ENCODE data around the gene SLC6A6. TPM values are rescaled to one million over a fixed set of nuclear protein-coding genes. Genes with fewer than 3 reads are reported as not detected.

The SLC6A6 gene
- total RNA-seq, 1 donor from 2014 or later, result 5.7 TPM

DNA sequence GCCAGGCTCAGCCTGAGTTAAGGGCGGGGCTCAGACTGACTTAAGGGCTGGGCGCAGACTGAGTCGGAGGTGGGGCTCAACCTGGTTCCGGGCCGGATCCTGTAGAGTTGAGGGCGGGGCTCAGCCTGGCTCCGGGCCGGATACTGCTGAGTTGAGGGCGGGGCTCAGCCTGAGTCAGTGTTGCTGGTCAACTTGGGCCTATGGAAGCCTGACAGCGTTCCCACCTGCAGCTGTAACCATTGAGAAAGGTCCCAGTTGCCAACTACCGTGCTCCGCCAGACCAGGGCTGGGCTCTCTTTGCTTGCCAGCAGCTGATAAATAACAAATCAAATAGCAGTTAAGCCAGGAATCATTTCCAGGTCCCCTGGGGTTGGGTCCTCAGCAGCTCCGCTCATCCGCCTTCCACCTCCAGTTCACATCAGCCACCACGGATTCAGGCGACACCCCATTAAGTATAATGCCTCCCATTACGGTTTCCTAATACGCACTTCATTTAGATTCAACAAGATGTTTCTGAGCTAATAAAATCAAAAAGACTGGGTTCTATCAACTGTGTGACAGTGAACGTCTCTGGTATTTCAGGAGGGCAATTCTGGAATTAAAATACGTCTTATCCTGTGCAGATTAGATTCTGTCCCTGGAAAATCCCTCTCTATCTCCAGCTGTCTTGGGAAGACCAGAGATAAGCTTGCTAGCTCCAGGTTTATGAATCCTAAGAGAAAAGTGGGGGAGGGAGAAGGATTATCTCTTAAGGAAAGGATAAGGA lies 130.5 kb downstream of the SLC6A6 start:
- peaks cover 60 to 69% (median 67%) of the 10 kb centered on the region in 3 donors for H3K4me1 ChIP-seq (ENCODE audit: control insufficient read depth in 3 of 3, insufficient read depth in 3 of 3, low read length in 3 of 3)
- H3K36me3 ChIP-seq (ENCODE audit: control insufficient read depth in 3 of 3, insufficient read depth in 3 of 3, low read length in 3 of 3), result peaks cover 3 to 8% (median 4%) of the 10 kb centered on the region in 3 donors
- peak overlapping the region in 2 of 3 donors; percentile 28 to 46 for H3K9ac ChIP-seq (ENCODE audit: low read depth in 1 of 3, low read length in 3 of 3)
- H3K9me3 ChIP-seq (ENCODE audit: control insufficient read depth in 3 of 3, low read length in 3 of 3), result no peaks in the 10 kb centered on the region
- H3K27ac ChIP-seq (ENCODE audit: low read depth, low read length), result peak overlapping the region; percentile 92
- no peaks in the 10 kb centered on the region for H3K27me3 ChIP-seq (ENCODE audit: control insufficient read depth in 3 of 3, insufficient read depth in 3 of 3, low read length in 3 of 3)
- no peak overlapping the region for H3K4me3 ChIP-seq (ENCODE audit: low read length in 3 of 3)

DNA sequence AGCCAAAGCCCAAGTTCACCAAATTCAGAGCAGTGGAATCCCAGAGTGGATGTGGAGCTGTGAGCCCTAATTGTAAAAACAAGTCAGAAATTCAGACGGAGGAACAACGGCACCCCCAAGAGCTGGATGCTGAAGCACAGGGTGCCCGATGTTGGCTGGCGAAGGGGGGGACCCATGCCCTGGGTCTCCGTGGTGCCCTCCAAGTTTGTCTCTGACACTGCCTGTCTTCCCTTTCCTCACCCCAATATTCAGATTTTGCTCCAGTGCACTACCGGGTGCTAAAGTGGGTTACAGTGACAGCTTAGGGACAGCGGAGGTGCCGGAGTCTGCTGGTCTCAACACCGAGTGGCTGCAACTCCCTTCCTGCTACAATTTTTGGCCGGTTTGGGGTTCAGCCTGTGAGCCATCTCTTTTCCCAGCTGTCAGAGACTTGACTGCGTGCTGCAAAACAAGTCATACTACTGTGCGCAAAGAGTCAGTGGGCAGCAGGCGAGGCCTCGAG lies 131.1 kb downstream of the SLC6A6 start:
- Histone ChIP-seq H3K36me3 (ENCODE audit: control insufficient read depth in 3 of 3, insufficient read depth in 3 of 3, low read length in 3 of 3) (peaks cover 3 to 10% (median 6%) of the 10 kb centered on the region in 3 donors), H3K27ac (ENCODE audit: low read depth, low read length) (peak overlapping the region; percentile 92), H3K4me1 (ENCODE audit: control insufficient read depth in 3 of 3, insufficient read depth in 3 of 3, low read length in 3 of 3) (peaks cover 64 to 75% (median 73%) of the 10 kb centered on the region in 3 donors), H3K9me3 (ENCODE audit: control insufficient read depth in 3 of 3, low read length in 3 of 3) (no peaks in the 10 kb centered on the region), H3K9ac (ENCODE audit: low read depth in 1 of 3, low read length in 3 of 3) (peak overlapping the region; percentile 17 to 46 (median 40)), H3K27me3 (ENCODE audit: control insufficient read depth in 3 of 3, insufficient read depth in 3 of 3, low read length in 3 of 3) (no peaks in the 10 kb centered on the region), H3K4me3 (ENCODE audit: low read length in 3 of 3) (peak overlapping the region in 1 of 3 donors; percentile 17)

DNA sequence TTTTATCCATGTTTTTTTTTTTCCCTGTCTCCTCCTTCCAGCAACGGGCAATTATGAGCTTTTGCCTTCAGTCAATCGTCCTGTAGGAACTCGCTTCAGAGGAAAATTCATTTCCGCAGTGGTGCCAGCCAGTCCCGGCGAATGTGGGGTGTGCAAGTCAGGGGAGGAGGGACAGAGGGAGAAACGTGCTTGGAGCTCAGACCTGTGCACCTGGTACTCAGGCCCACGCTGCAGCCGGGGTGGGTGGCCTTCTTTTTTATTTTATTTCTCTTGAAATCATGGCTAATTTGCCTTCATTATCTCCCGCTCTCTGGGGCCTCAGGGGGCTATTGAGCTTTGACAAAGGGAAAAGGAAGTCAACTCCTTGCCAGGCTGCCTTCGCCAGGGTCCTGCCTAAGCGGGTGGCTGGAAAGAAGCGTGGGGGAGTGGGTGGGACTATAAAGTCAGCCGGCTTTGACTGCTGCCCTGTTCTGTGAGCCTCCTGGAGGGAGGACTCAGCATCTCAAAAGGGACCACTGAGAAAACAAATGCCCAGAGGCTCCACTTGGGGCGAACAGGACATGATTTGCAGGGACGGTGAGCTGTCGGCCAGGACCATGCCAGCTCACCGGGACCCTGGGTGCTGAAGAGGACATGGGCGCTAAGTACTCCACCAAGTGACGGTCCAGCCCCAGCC lies 132.2 kb downstream of the SLC6A6 start:
- peaks cover 74 to 87% (median 84%) of the 10 kb centered on the region in 3 donors for H3K4me1 ChIP-seq (ENCODE audit: control insufficient read depth in 3 of 3, insufficient read depth in 3 of 3, low read length in 3 of 3)
- H3K4me3 ChIP-seq (ENCODE audit: low read length in 3 of 3), result peak overlapping the region in 2 of 3 donors; percentile 5 to 13

DNA sequence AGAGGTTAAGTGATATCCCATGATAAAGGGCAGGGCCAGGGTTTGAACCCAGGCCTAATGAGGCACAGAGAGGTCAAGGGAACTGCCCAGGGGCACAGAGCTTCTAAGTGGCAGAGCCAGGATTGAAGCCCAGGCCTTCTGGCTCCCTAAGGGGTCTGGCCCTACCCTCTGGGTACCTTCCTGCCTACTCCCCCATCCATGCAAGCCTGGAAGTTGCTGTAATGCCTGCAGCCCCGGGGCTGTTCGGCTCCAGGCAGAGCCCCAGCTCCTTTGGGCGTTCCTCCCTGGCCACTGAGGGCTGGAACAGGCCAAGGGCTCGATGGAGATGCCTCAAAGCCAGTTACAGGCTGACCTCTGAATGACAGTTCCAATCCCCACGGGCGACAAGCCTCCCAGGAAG lies 133.2 kb downstream of the SLC6A6 start:
- no peaks in the 10 kb centered on the region for H3K9me3 ChIP-seq (ENCODE audit: control insufficient read depth in 3 of 3, low read length in 3 of 3)
- peaks cover 81 to 94% (median 88%) of the 10 kb centered on the region in 3 donors for H3K4me1 ChIP-seq (ENCODE audit: control insufficient read depth in 3 of 3, insufficient read depth in 3 of 3, low read length in 3 of 3)
- peak overlapping the region in 2 of 3 donors; percentile 6 to 18 for H3K4me3 ChIP-seq (ENCODE audit: low read length in 3 of 3)
- H3K9ac ChIP-seq (ENCODE audit: low read depth in 1 of 3, low read length in 3 of 3), result peak overlapping the region; percentile 2 to 98 (median 51)
- peaks cover 3 to 13% (median 5%) of the 10 kb centered on the region in 3 donors for H3K36me3 ChIP-seq (ENCODE audit: control insufficient read depth in 3 of 3, insufficient read depth in 3 of 3, low read length in 3 of 3)
- peak overlapping the region; percentile 92 for H3K27ac ChIP-seq (ENCODE audit: low read depth, low read length)
- H3K27me3 ChIP-seq (ENCODE audit: control insufficient read depth in 3 of 3, insufficient read depth in 3 of 3, low read length in 3 of 3), result no peaks in the 10 kb centered on the region

More for the DNA sequence above, 132.2 kb downstream of the SLC6A6 start:
- Histone ChIP-seq H3K9ac (ENCODE audit: low read depth in 1 of 3, low read length in 3 of 3) (peak overlapping the region; percentile 47 to 98 (median 52)), H3K9me3 (ENCODE audit: control insufficient read depth in 3 of 3, low read length in 3 of 3) (no peaks in the 10 kb centered on the region), H3K27me3 (ENCODE audit: control insufficient read depth in 3 of 3, insufficient read depth in 3 of 3, low read length in 3 of 3) (no peaks in the 10 kb centered on the region), H3K36me3 (ENCODE audit: control insufficient read depth in 3 of 3, insufficient read depth in 3 of 3, low read length in 3 of 3) (peaks cover 3 to 13% (median 9%) of the 10 kb centered on the region in 3 donors), H3K27ac (ENCODE audit: low read depth, low read length) (peak overlapping the region; percentile 92)

- Histone ChIP-seq H3K27ac (ENCODE audit: low read depth, low read length) (peak overlapping the region; percentile 92), H3K36me3 (ENCODE audit: control insufficient read depth in 3 of 3, insufficient read depth in 3 of 3, low read length in 3 of 3) (peaks cover 3 to 13% (median 5%) of the 10 kb centered on the region in 3 donors), H3K9ac (ENCODE audit: low read depth in 1 of 3, low read length in 3 of 3) (peak overlapping the region in 2 of 3 donors; percentile 3 to 98), H3K4me3 (ENCODE audit: low read length in 3 of 3) (peak overlapping the region in 2 of 3 donors; percentile 45 to 83), H3K4me1 (ENCODE audit: control insufficient read depth in 3 of 3, insufficient read depth in 3 of 3, low read length in 3 of 3) (peaks cover 85 to 98% (median 94%) of the 10 kb centered on the region in 3 donors), H3K27me3 (ENCODE audit: control insufficient read depth in 3 of 3, insufficient read depth in 3 of 3, low read length in 3 of 3) (no peaks in the 10 kb centered on the region), H3K9me3 (ENCODE audit: control insufficient read depth in 3 of 3, low read length in 3 of 3) (no peaks in the 10 kb centered on the region)
Observed at GRCh38 chr3:14536055-14536815, 133.8 kb downstream of the SLC6A6 start.

- Histone ChIP-seq H3K9me3 (ENCODE audit: control insufficient read depth in 3 of 3, low read length in 3 of 3) (no peaks in the 10 kb centered on the region), H3K27ac (ENCODE audit: low read depth, low read length) (peak overlapping the region; percentile 92), H3K9ac (ENCODE audit: low read depth in 1 of 3, low read length in 3 of 3) (peak overlapping the region; percentile 63 to 98 (median 75)), H3K27me3 (ENCODE audit: control insufficient read depth in 3 of 3, insufficient read depth in 3 of 3, low read length in 3 of 3) (no peaks in the 10 kb centered on the region), H3K36me3 (ENCODE audit: control insufficient read depth in 3 of 3, insufficient read depth in 3 of 3, low read length in 3 of 3) (peaks cover 0 to 11% (median 5%) of the 10 kb centered on the region in 3 donors), H3K4me1 (ENCODE audit: control insufficient read depth in 3 of 3, insufficient read depth in 3 of 3, low read length in 3 of 3) (peaks cover 92 to 98% (median 95%) of the 10 kb centered on the region in 3 donors), H3K4me3 (ENCODE audit: low read length in 3 of 3) (peak overlapping the region; percentile 63 to 93 (median 83))
Observed at GRCh38 chr3:14536837-14537589, 134.6 kb downstream of the SLC6A6 start.

GRCh38 chr3:14537590-14538450 lies 135.4 kb downstream of the SLC6A6 start:
- peak overlapping the region; percentile 63 to 93 (median 83) for H3K4me3 ChIP-seq (ENCODE audit: low read length in 3 of 3)
- H3K4me1 ChIP-seq (ENCODE audit: control insufficient read depth in 3 of 3, insufficient read depth in 3 of 3, low read length in 3 of 3), result peaks cover 92 to 98% (median 94%) of the 10 kb centered on the region in 3 donors
- peak overlapping the region; percentile 75 to 98 (median 85) for H3K9ac ChIP-seq (ENCODE audit: low read depth in 1 of 3, low read length in 3 of 3)
- no peaks in the 10 kb centered on the region for H3K27me3 ChIP-seq (ENCODE audit: control insufficient read depth in 3 of 3, insufficient read depth in 3 of 3, low read length in 3 of 3)
- H3K27ac ChIP-seq (ENCODE audit: low read depth, low read length), result peak overlapping the region; percentile 92
- H3K36me3 ChIP-seq (ENCODE audit: control insufficient read depth in 3 of 3, insufficient read depth in 3 of 3, low read length in 3 of 3), result peaks cover 0 to 11% (median 5%) of the 10 kb centered on the region in 3 donors
- H3K9me3 ChIP-seq (ENCODE audit: control insufficient read depth in 3 of 3, low read length in 3 of 3), result no peaks in the 10 kb centered on the region

GRCh38 chr3:14538451-14539088 lies 136.2 kb downstream of the SLC6A6 start:
- Histone ChIP-seq H3K4me1 (ENCODE audit: control insufficient read depth in 3 of 3, insufficient read depth in 3 of 3, low read length in 3 of 3) (peaks cover 93 to 98% (median 94%) of the 10 kb centered on the region in 3 donors), H3K9me3 (ENCODE audit: control insufficient read depth in 3 of 3, low read length in 3 of 3) (no peaks in the 10 kb centered on the region), H3K27me3 (ENCODE audit: control insufficient read depth in 3 of 3, insufficient read depth in 3 of 3, low read length in 3 of 3) (no peaks in the 10 kb centered on the region), H3K9ac (ENCODE audit: low read depth in 1 of 3, low read length in 3 of 3) (peak overlapping the region; percentile 85 to 98 (median 91)), H3K27ac (ENCODE audit: low read depth, low read length) (peak overlapping the region; percentile 92), H3K36me3 (ENCODE audit: control insufficient read depth in 3 of 3, insufficient read depth in 3 of 3, low read length in 3 of 3) (peaks cover 0 to 11% (median 5%) of the 10 kb centered on the region in 3 donors), H3K4me3 (ENCODE audit: low read length in 3 of 3) (peak overlapping the region; percentile 80 to 93 (median 83))

Data from skeletal muscle tissue (tissue), 4 donors.